ENCODE data around the gene ADCY1. TPM values are rescaled to one million over a fixed set of nuclear protein-coding genes. Genes with fewer than 3 reads are reported as not detected.

ADCY1 gene
- polyA plus RNA-seq, 4 donors, result under 0.01 to 1.0 (median 0.88) TPM; not detected in 1

GRCh38 chr7:45665172-45665571 lies 91.0 kb downstream of the ADCY1 start:
- no peak for FAIRE-seq
- 84 to 88% (median 85%) methylated on average over 7 of the region's 7 CpGs for WGBS, 3 donors
- Histone ChIP-seq H3K27me3 (ENCODE audit: control insufficient read depth in 3 of 3, insufficient read depth in 3 of 3, low read length in 3 of 3) (no peaks in the 10 kb centered on the region), H3K9me3 (ENCODE audit: control insufficient read depth in 2 of 2, insufficient read depth in 1 of 2, low read depth in 1 of 2, low read length in 1 of 2) (no peaks in the 10 kb centered on the region), H3K36me3 (ENCODE audit: control insufficient read depth in 3 of 3, insufficient read depth in 2 of 3, low read depth in 1 of 3, low read length in 3 of 3) (no peaks in the 10 kb centered on the region), H3K27ac (ENCODE audit: low read depth in 1 of 3, low read length in 2 of 3) (no peak overlapping the region), H3K4me1 (ENCODE audit: control insufficient read depth in 3 of 3, insufficient read depth in 2 of 3, low read depth in 1 of 3, low read length in 2 of 3) (no peaks in the 10 kb centered on the region), H3K4me3 (ENCODE audit: low read depth in 1 of 3, low read length in 3 of 3) (no peak overlapping the region)
- DNase-seq, result no peak

- WGBS, 3 donors, result 68 to 77% (median 74%) methylated on average over 7 of the region's 7 CpGs
- Histone ChIP-seq H3K4me1 (ENCODE audit: control insufficient read depth in 3 of 3, insufficient read depth in 2 of 3, low read depth in 1 of 3, low read length in 2 of 3) (no peaks in the 10 kb centered on the region), H3K27me3 (ENCODE audit: control insufficient read depth in 3 of 3, insufficient read depth in 3 of 3, low read length in 3 of 3) (no peaks in the 10 kb centered on the region), H3K9me3 (ENCODE audit: control insufficient read depth in 2 of 2, insufficient read depth in 1 of 2, low read depth in 1 of 2, low read length in 1 of 2) (no peaks in the 10 kb centered on the region), H3K4me3 (ENCODE audit: low read depth in 1 of 3, low read length in 3 of 3) (no peak overlapping the region), H3K27ac (ENCODE audit: low read depth in 1 of 3, low read length in 2 of 3) (no peak overlapping the region), H3K36me3 (ENCODE audit: control insufficient read depth in 3 of 3, insufficient read depth in 2 of 3, low read depth in 1 of 3, low read length in 3 of 3) (no peaks in the 10 kb centered on the region)
- no peak for FAIRE-seq
- DNase-seq, result no peak
Measured at GRCh38 chr7:45670227-45670626, 96.1 kb downstream of the ADCY1 start.

GRCh38 chr7:45670717-45671116 lies 96.5 kb downstream of the ADCY1 start:
- DNase-seq, result no peak
- 88 to 95% (median 89%) methylated on average over 6 of the region's 6 CpGs for WGBS, 3 donors

GRCh38 chr7:45677311-45677900 lies 103.2 kb downstream of the ADCY1 start:
- DNase-seq (no peak), FAIRE-seq (no peak)
- peaks cover 0 to 2% (median 0%) of the 10 kb centered on the region in 3 donors for H3K27me3 ChIP-seq (ENCODE audit: control insufficient read depth in 3 of 3, insufficient read depth in 3 of 3, low read length in 3 of 3)
- H3K36me3 ChIP-seq (ENCODE audit: control insufficient read depth in 3 of 3, insufficient read depth in 2 of 3, low read depth in 1 of 3, low read length in 3 of 3), result no peaks in the 10 kb centered on the region
- 56 to 78% (median 68%) methylated on average over 9 of the region's 9 CpGs for WGBS, 3 donors
- no peaks in the 10 kb centered on the region for H3K9me3 ChIP-seq (ENCODE audit: control insufficient read depth in 2 of 2, insufficient read depth in 1 of 2, low read depth in 1 of 2, low read length in 1 of 2)
- no peaks in the 10 kb centered on the region for H3K4me1 ChIP-seq (ENCODE audit: control insufficient read depth in 3 of 3, insufficient read depth in 2 of 3, low read depth in 1 of 3, low read length in 2 of 3)
- no peak overlapping the region for H3K27ac ChIP-seq (ENCODE audit: low read depth in 1 of 3, low read length in 2 of 3)
- no peak overlapping the region for H3K4me3 ChIP-seq (ENCODE audit: low read depth in 1 of 3, low read length in 3 of 3)

More at GRCh38 chr7:45670717-45671116, 96.5 kb downstream of the ADCY1 start:
- Histone ChIP-seq H3K9me3 (ENCODE audit: control insufficient read depth in 2 of 2, insufficient read depth in 1 of 2, low read depth in 1 of 2, low read length in 1 of 2) (no peaks in the 10 kb centered on the region), H3K27ac (ENCODE audit: low read depth in 1 of 3, low read length in 2 of 3) (no peak overlapping the region), H3K4me3 (ENCODE audit: low read depth in 1 of 3, low read length in 3 of 3) (no peak overlapping the region), H3K27me3 (ENCODE audit: control insufficient read depth in 3 of 3, insufficient read depth in 3 of 3, low read length in 3 of 3) (no peaks in the 10 kb centered on the region), H3K4me1 (ENCODE audit: control insufficient read depth in 3 of 3, insufficient read depth in 2 of 3, low read depth in 1 of 3, low read length in 2 of 3) (no peaks in the 10 kb centered on the region), H3K36me3 (ENCODE audit: control insufficient read depth in 3 of 3, insufficient read depth in 2 of 3, low read depth in 1 of 3, low read length in 3 of 3) (no peaks in the 10 kb centered on the region)
- no peak for FAIRE-seq

GRCh38 chr7:45679516-45679915 lies 105.3 kb downstream of the ADCY1 start:
- no peaks in the 10 kb centered on the region for H3K36me3 ChIP-seq (ENCODE audit: control insufficient read depth in 3 of 3, insufficient read depth in 2 of 3, low read depth in 1 of 3, low read length in 3 of 3)
- no peak for FAIRE-seq
- H3K9me3 ChIP-seq (ENCODE audit: control insufficient read depth in 2 of 2, insufficient read depth in 1 of 2, low read depth in 1 of 2, low read length in 1 of 2), result no peaks in the 10 kb centered on the region
- H3K4me3 ChIP-seq (ENCODE audit: low read depth in 1 of 3, low read length in 3 of 3), result no peak overlapping the region
- no peak for DNase-seq
- no peak overlapping the region for H3K27ac ChIP-seq (ENCODE audit: low read depth in 1 of 3, low read length in 2 of 3)
- no peaks in the 10 kb centered on the region for H3K4me1 ChIP-seq (ENCODE audit: control insufficient read depth in 3 of 3, insufficient read depth in 2 of 3, low read depth in 1 of 3, low read length in 2 of 3)
- WGBS, 3 donors, result 67 to 79% (median 76%) methylated on average over 4 of the region's 4 CpGs
- H3K27me3 ChIP-seq (ENCODE audit: control insufficient read depth in 3 of 3, insufficient read depth in 3 of 3, low read length in 3 of 3), result peaks cover 0 to 2% (median 0%) of the 10 kb centered on the region in 3 donors

GRCh38 chr7:45680776-45681175 lies 106.6 kb downstream of the ADCY1 start:
- H3K27me3 ChIP-seq (ENCODE audit: control insufficient read depth in 3 of 3, insufficient read depth in 3 of 3, low read length in 3 of 3), result peaks cover 0 to 2% (median 0%) of the 10 kb centered on the region in 3 donors
- H3K9me3 ChIP-seq (ENCODE audit: control insufficient read depth in 2 of 2, insufficient read depth in 1 of 2, low read depth in 1 of 2, low read length in 1 of 2), result no peaks in the 10 kb centered on the region
- H3K36me3 ChIP-seq (ENCODE audit: control insufficient read depth in 3 of 3, insufficient read depth in 2 of 3, low read depth in 1 of 3, low read length in 3 of 3), result no peaks in the 10 kb centered on the region
- no peak for FAIRE-seq
- no peaks in the 10 kb centered on the region for H3K4me1 ChIP-seq (ENCODE audit: control insufficient read depth in 3 of 3, insufficient read depth in 2 of 3, low read depth in 1 of 3, low read length in 2 of 3)
- WGBS, 3 donors, result 88 to 93% (median 88%) methylated on average over 6 of the region's 6 CpGs
- no peak overlapping the region for H3K4me3 ChIP-seq (ENCODE audit: low read depth in 1 of 3, low read length in 3 of 3)
- no peak for DNase-seq
- H3K27ac ChIP-seq (ENCODE audit: low read depth in 1 of 3, low read length in 2 of 3), result no peak overlapping the region

- FAIRE-seq (no peak), DNase-seq (no peak)
- Histone ChIP-seq H3K36me3 (ENCODE audit: control insufficient read depth in 3 of 3, insufficient read depth in 2 of 3, low read depth in 1 of 3, low read length in 3 of 3) (no peaks in the 10 kb centered on the region), H3K4me1 (ENCODE audit: control insufficient read depth in 3 of 3, insufficient read depth in 2 of 3, low read depth in 1 of 3, low read length in 2 of 3) (no peaks in the 10 kb centered on the region), H3K27me3 (ENCODE audit: control insufficient read depth in 3 of 3, insufficient read depth in 3 of 3, low read length in 3 of 3) (peaks cover 0 to 2% (median 0%) of the 10 kb centered on the region in 3 donors), H3K4me3 (ENCODE audit: low read depth in 1 of 3, low read length in 3 of 3) (no peak overlapping the region), H3K27ac (ENCODE audit: low read depth in 1 of 3, low read length in 2 of 3) (no peak overlapping the region), H3K9me3 (ENCODE audit: control insufficient read depth in 2 of 2, insufficient read depth in 1 of 2, low read depth in 1 of 2, low read length in 1 of 2) (no peaks in the 10 kb centered on the region)
- 80 to 87% (median 84%) methylated on average over 13 of the region's 13 CpGs for WGBS, 3 donors
Measured at GRCh38 chr7:45681596-45682357, 107.6 kb downstream of the ADCY1 start.

- 83 to 91% (median 89%) methylated on average over 7 of the region's 7 CpGs for WGBS, 3 donors
Measured at GRCh38 chr7:45682358-45682735, 108.2 kb downstream of the ADCY1 start.

More at GRCh38 chr7:45682358-45682735, 108.2 kb downstream of the ADCY1 start:
- Histone ChIP-seq H3K36me3 (ENCODE audit: control insufficient read depth in 3 of 3, insufficient read depth in 2 of 3, low read depth in 1 of 3, low read length in 3 of 3) (no peaks in the 10 kb centered on the region), H3K4me1 (ENCODE audit: control insufficient read depth in 3 of 3, insufficient read depth in 2 of 3, low read depth in 1 of 3, low read length in 2 of 3) (no peaks in the 10 kb centered on the region), H3K4me3 (ENCODE audit: low read depth in 1 of 3, low read length in 3 of 3) (no peak overlapping the region), H3K27ac (ENCODE audit: low read depth in 1 of 3, low read length in 2 of 3) (no peak overlapping the region), H3K9me3 (ENCODE audit: control insufficient read depth in 2 of 2, insufficient read depth in 1 of 2, low read depth in 1 of 2, low read length in 1 of 2) (no peaks in the 10 kb centered on the region), H3K27me3 (ENCODE audit: control insufficient read depth in 3 of 3, insufficient read depth in 3 of 3, low read length in 3 of 3) (peaks cover 0 to 2% (median 0%) of the 10 kb centered on the region in 3 donors)
- no peak for FAIRE-seq
- no peak for DNase-seq
